Bronchial epithelial cell (primary cell): Measurements from ENCODE around the gene HNRNPC. TPM values are rescaled to one million over a fixed set of nuclear protein-coding genes. Genes with fewer than 3 reads are reported as not detected.
"Not testable (repeated sequence)": the region's sequence is repeated elsewhere in the genome, so short reads cannot be mapped to it uniquely, and the experiment has no call there.

Experiments
- DNase-seq: peaks from one replicate; pipeline ENCODE4 v3.0.0-alpha.2; 2010; ENCODE audit warnings: low read depth
- FAIRE-seq: peaks from 2 replicates; lab custom pipeline; 2011; peaks lifted over from hg19 to GRCh38; lab: Jason Lieb, UNC
- H3K27me3 ChIP-seq: 2 replicates; pipeline ENCODE4 v1.5.1; 2011; ENCODE audit warnings: low read length; ENCODE audit not compliant: control insufficient read depth, insufficient read depth
- H3K36me3 ChIP-seq: 2 replicates; pipeline ENCODE4 v1.5.1; 2011; ENCODE audit warnings: low read length; ENCODE audit not compliant: control insufficient read depth, insufficient read depth
- H3K4me3 ChIP-seq: 2 replicates; pipeline ENCODE4 v1.5.1; 2011; ENCODE audit warnings: mild to moderate bottlenecking, low read depth, low read length, control low read depth
- CTCF ChIP-seq: IDR thresholded peaks from 2 replicates; pipeline ENCODE4 v1.5.1; 2011; ENCODE audit warnings: mild to moderate bottlenecking, moderate library complexity, low read length, control low read depth, inconsistent platforms; ENCODE audit not compliant: insufficient read depth, severe bottlenecking
- total RNA-seq: library from RNA; depleted of rRNA; stranded (reverse); fragments of >200 nt; gene quantifications from 2 replicates; pipeline ENCODE4 v1.2.1, GENCODE V29; 2014

HNRNPC gene
- total RNA-seq, 1 donor from 2014 or later, result 870 TPM

GRCh38 chr14:21171128-21171527 is 98.1 kb downstream of the HNRNPC start:
- no peak for TF ChIP-seq CTCF
- H3K4me3 ChIP-seq, result no peak overlapping the region
- FAIRE-seq (no peak), DNase-seq (no peak)
- H3K36me3 ChIP-seq, result no peaks in the 10 kb centered on the region
- no peaks in the 10 kb centered on the region for H3K27me3 ChIP-seq

- Histone ChIP-seq H3K27me3 (no peaks in the 10 kb centered on the region), H3K4me3 (no peak overlapping the region), H3K36me3 (no peaks in the 10 kb centered on the region)
- no peak for TF ChIP-seq CTCF
- no peak for DNase-seq
- no peak for FAIRE-seq
Measured at GRCh38 chr14:21169573-21169972, 99.7 kb downstream of the HNRNPC start.

- TF ChIP-seq CTCF, result no peak
- DNase-seq, result peak; percentile 69
- no peak overlapping the region for H3K4me3 ChIP-seq
- H3K36me3 ChIP-seq, result no peaks in the 10 kb centered on the region
- FAIRE-seq, result no peak
- H3K27me3 ChIP-seq, result no peaks in the 10 kb centered on the region
Measured at GRCh38 chr14:21168055-21168454, 101.2 kb downstream of the HNRNPC start.

- H3K36me3 ChIP-seq, H3K27me3 ChIP-seq, DNase-seq, FAIRE-seq, H3K4me3 ChIP-seq: not testable (repeated sequence)
Measured at GRCh38 chr14:21165670-21166069, 103.6 kb downstream of the HNRNPC start.

- not testable (repeated sequence) for H3K27me3 ChIP-seq, DNase-seq, H3K4me3 ChIP-seq, H3K36me3 ChIP-seq
- FAIRE-seq, result peak; percentile 62
Measured at GRCh38 chr14:21165002-21165605, 104.1 kb downstream of the HNRNPC start.

- no peak for FAIRE-seq
Measured at GRCh38 chr14:21163871-21164291, 105.4 kb downstream of the HNRNPC start.

More at GRCh38 chr14:21163871-21164291, 105.4 kb downstream of the HNRNPC start:
- no peak overlapping the region for H3K4me3 ChIP-seq
- H3K27me3 ChIP-seq, result peaks cover 3% of the 10 kb centered on the region
- no peaks in the 10 kb centered on the region for H3K36me3 ChIP-seq
- no peak for DNase-seq
- no peak for TF ChIP-seq CTCF
